Esophagus squamous epithelium (tissue), 5 donors: ENCODE results near the gene TPSG1. TPM values are rescaled to one million over a fixed set of nuclear protein-coding genes. Genes with fewer than 3 reads are reported as not detected.

ENCODE experiments used
- DNase-seq: peaks from one replicate; lab custom pipeline; 2025; lab: John Stamatoyannopoulos, UW
- H3K27ac ChIP-seq, 4 donors: fragments of 200-600 bp; sonication (generic); one replicate each; pipeline ENCODE4 v1.5.1; 2016 to 2019; ENCODE audit warnings: mild to moderate bottlenecking in 1 of 4
- H3K27me3 ChIP-seq, 4 donors: fragments of 200-600 bp; sonication (generic); 1 replicate in 3 of 4; 2 replicates in 1 of 4; pipeline versions ENCODE4 v1.5.1 to v1.6.0; 2017 to 2021; ENCODE audit warnings: antibody characterized with exemption in 1 of 4
- H3K36me3 ChIP-seq, 3 donors: fragments of 200-600 bp; sonication (generic); one replicate each; pipeline ENCODE4 v1.5.1; 2016 to 2019
- H3K4me1 ChIP-seq, 3 donors: fragments of 200-600 bp; sonication (generic); one replicate each; pipeline ENCODE4 v1.5.1; 2017 to 2019
- H3K4me3 ChIP-seq, 4 donors: fragments of 200-600 bp; sonication (generic); 1 replicate in 3 of 4; 2 replicates in 1 of 4; pipeline ENCODE4 v1.5.1; 2016 to 2019; ENCODE audit warnings: mild to moderate bottlenecking in 2 of 4, moderate library complexity in 1 of 4
- H3K9me3 ChIP-seq, 3 donors: fragments of 200-600 bp; sonication (generic); one replicate each; pipeline ENCODE4 v1.5.1; 2016 to 2019
- POLR2A ChIP-seq, 4 donors: fragments of 450-650 bp; IDR thresholded peaks; one replicate each; pipeline ENCODE4 v1.6.1; 2017; ENCODE audit warnings: antibody characterized with exemption in 4 of 4, mild to moderate bottlenecking in 4 of 4, moderate library complexity in 3 of 4
- WGBS, 2 donors: methylation state at CpG; one replicate each; pipeline ENCODE4 v1.1.5; 2018; 5-methylcytosine and 5-hydroxymethylcytosine counted together
- intact Hi-C: fragments of 100-400 bp; cut with DNase I; formaldehyde crosslinking; loops from one replicate; pipeline ENCODE4 v1.15.0; 2022
- total RNA-seq, 4 donors: library from RNA; depleted of rRNA; stranded (reverse); fragments of >200 nt; gene quantifications; one replicate each; pipeline ENCODE4 v1.1.0, GENCODE V29; 2016
- TF ChIP-seq, protein P1 (sequence below), 6 experiments: fragments of 450-650 bp in 4 of 6; fragments of 200-600 bp in 2 of 6; sonication (generic) in 2 of 6; IDR thresholded peaks; one replicate each; pipeline ENCODE4 v1.5.1; 2016 to 2019; ENCODE audit warnings: antibody characterized with exemption in 6 of 6, mild to moderate bottlenecking in 4 of 6, moderate library complexity in 4 of 6
- donor health status: DM: yes; HTN: yes; CAD: no.

TPSG1 gene
- total RNA-seq, 4 donors from 2014 or later = 0.27 TPM; not detected in 3

DNA sequence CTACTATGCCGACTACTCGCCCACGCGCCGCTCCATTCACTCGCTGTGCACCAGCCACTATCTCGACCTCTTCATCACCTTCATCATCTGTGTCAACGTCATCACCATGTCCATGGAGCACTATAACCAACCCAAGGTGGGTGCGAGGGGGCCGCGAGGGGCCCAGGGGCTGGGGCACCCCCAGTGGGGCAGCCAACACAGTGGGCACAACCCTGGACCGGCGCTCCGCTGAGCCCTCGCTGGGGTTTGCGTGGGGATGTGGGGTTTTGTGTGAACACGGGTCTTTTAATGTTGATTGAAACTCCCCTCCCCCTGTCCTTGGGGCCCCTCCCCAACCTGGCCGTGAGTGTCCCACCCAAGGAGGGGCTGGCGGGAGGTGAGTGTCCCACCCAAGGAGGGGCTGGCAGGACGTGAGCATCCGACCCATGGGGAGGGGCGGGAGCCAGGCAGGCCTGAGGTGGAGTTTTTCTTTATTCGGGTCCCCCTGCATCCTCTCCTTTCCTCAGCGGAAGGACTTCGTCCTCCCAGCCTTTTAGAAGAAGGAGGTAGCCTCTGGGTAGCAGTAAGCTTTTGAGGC is 11.2 kb downstream of the TPSG1 start:
- Histone ChIP-seq H3K4me3 (no peak overlapping the region), H3K9me3 (no peaks in the 10 kb centered on the region), H3K27ac (no peak overlapping the region), H3K4me1 (no peaks in the 10 kb centered on the region), H3K27me3 (peaks cover 0 to 7% (median 0%) of the 10 kb centered on the region in 4 donors), H3K36me3 (peaks cover 0 to 67% (median 0%) of the 10 kb centered on the region in 3 donors)
- intact Hi-C loops = no loop called here
- no peak for DNase-seq
- TF ChIP-seq, protein P1, sequence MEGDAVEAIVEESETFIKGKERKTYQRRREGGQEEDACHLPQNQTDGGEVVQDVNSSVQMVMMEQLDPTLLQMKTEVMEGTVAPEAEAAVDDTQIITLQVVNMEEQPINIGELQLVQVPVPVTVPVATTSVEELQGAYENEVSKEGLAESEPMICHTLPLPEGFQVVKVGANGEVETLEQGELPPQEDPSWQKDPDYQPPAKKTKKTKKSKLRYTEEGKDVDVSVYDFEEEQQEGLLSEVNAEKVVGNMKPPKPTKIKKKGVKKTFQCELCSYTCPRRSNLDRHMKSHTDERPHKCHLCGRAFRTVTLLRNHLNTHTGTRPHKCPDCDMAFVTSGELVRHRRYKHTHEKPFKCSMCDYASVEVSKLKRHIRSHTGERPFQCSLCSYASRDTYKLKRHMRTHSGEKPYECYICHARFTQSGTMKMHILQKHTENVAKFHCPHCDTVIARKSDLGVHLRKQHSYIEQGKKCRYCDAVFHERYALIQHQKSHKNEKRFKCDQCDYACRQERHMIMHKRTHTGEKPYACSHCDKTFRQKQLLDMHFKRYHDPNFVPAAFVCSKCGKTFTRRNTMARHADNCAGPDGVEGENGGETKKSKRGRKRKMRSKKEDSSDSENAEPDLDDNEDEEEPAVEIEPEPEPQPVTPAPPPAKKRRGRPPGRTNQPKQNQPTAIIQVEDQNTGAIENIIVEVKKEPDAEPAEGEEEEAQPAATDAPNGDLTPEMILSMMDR (IDR thresholded peaks at IDR 0.05) = no peak
- no peak for TF ChIP-seq POLR2A (IDR thresholded peaks at IDR 0.05)
- WGBS, 2 donors = 72 to 78% methylated on average over 14 to 17 of the region's 25 CpGs

DNA sequence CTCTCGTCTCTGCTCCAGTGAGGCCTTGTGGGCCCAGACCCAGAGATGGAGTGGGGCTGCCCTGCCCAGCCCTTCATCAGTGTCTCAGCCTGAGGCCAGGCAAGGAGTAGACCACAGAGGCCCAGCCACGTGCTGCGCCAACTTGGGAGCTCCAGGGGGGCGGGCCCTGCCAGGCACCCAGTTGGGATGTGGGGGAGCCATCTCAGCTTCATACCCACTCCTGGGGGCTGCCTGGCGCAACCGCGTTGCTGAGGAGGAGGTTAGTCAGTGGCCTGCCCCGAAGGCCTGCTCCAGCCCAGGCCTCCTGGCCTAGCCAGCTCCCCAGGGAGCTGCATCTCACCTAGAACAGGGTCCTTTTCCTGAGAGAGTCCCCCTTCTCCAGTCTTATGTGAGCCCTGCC is 11.8 kb downstream of the TPSG1 start:
- Histone ChIP-seq H3K4me3 (no peak overlapping the region), H3K4me1 (no peaks in the 10 kb centered on the region), H3K27ac (no peak overlapping the region), H3K9me3 (no peaks in the 10 kb centered on the region), H3K27me3 (peaks cover 0 to 7% (median 0%) of the 10 kb centered on the region in 4 donors), H3K36me3 (peaks cover 0 to 65% (median 0%) of the 10 kb centered on the region in 3 donors)
- TF ChIP-seq, protein P1 (IDR thresholded peaks at IDR 0.05) = no peak
- TF ChIP-seq POLR2A (IDR thresholded peaks at IDR 0.05) = no peak
- WGBS, 2 donors = 40% methylated on average over 1 of the region's 8 CpGs; no CpG with 5 or more reads in 1 of the 2 donors
- intact Hi-C loops = no loop called here
- DNase-seq = no peak

DNA sequence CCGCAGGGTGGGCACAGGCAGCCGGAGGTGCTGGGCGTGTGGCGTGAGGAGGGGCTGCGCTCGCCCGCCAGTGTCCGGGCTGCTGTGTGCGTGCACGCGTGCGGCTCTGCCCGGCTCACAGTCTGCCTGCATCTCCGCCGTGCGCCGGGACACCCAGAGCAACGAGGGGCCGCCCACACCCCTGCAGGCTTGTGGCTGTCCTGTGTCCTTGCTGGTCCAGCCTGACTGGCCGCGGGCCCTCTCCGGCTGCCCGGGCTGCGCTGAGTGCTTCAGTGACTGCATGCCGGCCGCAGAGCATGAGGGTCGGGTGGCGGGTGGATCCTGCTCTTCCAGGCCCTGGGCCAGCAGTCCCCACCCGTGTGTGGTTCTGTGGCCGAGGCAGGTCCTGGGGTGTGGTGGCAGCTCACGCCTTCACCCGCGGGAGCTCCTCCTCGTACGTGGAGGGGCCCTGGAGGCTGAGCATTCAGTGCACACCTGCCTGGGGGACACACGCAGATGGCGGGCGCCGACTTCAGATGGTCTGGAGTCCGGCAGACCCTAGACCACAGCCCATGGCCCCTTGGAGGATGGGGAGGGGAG is 12.4 kb downstream of the TPSG1 start:
- intact Hi-C loops = no loop called here
- TF ChIP-seq, protein P1 (IDR thresholded peaks at IDR 0.05) = no peak
- TF ChIP-seq POLR2A (IDR thresholded peaks at IDR 0.05) = no peak
- H3K27me3 ChIP-seq = peaks cover 0 to 3% (median 0%) of the 10 kb centered on the region in 4 donors
- H3K27ac ChIP-seq = no peak overlapping the region
- H3K4me1 ChIP-seq = no peaks in the 10 kb centered on the region
- no peak for DNase-seq
- 93% methylated on average over 3 of the region's 40 CpGs; no CpG with 5 or more reads in 1 of the 2 donors for WGBS, 2 donors
- peaks cover 0 to 61% (median 0%) of the 10 kb centered on the region in 3 donors for H3K36me3 ChIP-seq
- H3K9me3 ChIP-seq = no peaks in the 10 kb centered on the region
- no peak overlapping the region for H3K4me3 ChIP-seq

DNA sequence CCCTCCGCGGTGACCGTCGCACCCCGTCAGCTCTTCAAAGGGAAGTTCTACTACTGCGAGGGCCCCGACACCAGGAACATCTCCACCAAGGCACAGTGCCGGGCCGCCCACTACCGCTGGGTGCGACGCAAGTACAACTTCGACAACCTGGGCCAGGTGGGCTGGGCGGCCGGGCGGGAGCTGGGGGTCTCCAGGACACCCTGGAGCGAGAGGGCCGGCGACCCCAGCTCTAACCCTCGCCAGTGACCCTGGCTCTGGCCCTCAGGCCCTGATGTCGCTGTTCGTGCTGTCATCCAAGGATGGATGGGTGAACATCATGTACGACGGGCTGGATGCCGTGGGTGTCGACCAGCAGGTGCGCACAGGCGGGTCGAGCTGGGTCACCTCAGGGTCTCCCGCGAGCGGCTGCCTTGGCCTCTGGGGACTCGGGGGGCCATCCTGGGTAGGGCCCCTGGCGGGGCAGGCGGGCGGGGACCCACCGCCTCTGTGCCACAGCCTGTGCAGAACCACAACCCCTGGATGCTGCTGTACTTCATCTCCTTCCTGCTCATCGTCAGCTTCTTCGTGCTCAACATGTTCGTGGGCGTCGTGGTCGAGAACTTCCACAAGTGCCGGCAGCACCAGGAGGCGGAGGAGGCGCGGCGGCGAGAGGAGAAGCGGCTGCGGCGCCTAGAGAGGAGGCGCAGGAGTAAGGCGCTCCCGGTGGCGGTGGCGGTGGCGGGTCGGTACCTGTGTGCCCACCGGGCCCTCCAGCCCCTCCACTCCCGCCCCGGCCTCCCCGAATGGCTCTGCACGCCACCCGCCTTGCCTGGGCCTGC is 13.4 kb downstream of the TPSG1 start:
- H3K4me3 ChIP-seq = no peak overlapping the region
- intact Hi-C loops = no loop called here
- no peak overlapping the region for H3K27ac ChIP-seq
- no peak for TF ChIP-seq POLR2A (IDR thresholded peaks at IDR 0.05)
- TF ChIP-seq, protein P1 (IDR thresholded peaks at IDR 0.05) = no peak
- WGBS, 2 donors = 80 to 86% methylated on average over 1 to 15 of the region's 65 CpGs
- DNase-seq = no peak
- no peaks in the 10 kb centered on the region for H3K27me3 ChIP-seq
- H3K9me3 ChIP-seq = no peaks in the 10 kb centered on the region
- no peaks in the 10 kb centered on the region for H3K4me1 ChIP-seq
- peaks cover 0 to 62% (median 0%) of the 10 kb centered on the region in 3 donors for H3K36me3 ChIP-seq

DNA sequence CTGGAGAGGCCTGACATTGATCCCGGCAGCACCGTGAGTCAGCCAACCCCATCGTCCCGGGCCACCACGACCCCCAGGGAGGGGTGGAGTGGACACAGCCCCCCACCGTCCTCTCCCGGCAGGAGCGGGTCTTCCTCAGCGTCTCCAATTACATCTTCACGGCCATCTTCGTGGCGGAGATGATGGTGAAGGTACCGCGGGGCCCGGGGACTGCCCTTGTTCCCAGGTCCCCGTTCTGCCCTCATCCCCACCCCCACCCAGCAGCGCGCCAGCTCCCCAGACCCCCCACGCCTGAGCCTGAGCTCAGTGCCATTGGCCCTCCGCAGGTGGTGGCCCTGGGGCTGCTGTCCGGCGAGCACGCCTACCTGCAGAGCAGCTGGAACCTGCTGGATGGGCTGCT is 14.6 kb downstream of the TPSG1 start:
- no peak for DNase-seq
- WGBS, 2 donors = 78 to 87% methylated on average over 12 to 14 of the region's 23 CpGs
- peaks cover 0 to 8% (median 0%) of the 10 kb centered on the region in 4 donors for H3K27me3 ChIP-seq

More for the DNA sequence above, 14.6 kb downstream of the TPSG1 start:
- no peak for TF ChIP-seq POLR2A (IDR thresholded peaks at IDR 0.05)
- TF ChIP-seq, protein P1 (IDR thresholded peaks at IDR 0.05) = no peak
- Histone ChIP-seq H3K4me3 (no peak overlapping the region), H3K27ac (no peak overlapping the region), H3K4me1 (no peaks in the 10 kb centered on the region), H3K36me3 (peaks cover 0 to 61% (median 0%) of the 10 kb centered on the region in 3 donors), H3K9me3 (no peaks in the 10 kb centered on the region)
- intact Hi-C loops = no loop called here
